Epithelial cell of proximal tubule (primary cell): ENCODE data around the gene LRRC61. TPM values are rescaled to one million over a fixed set of nuclear protein-coding genes. Genes with fewer than 3 reads are reported as not detected.
A peak's percentile ranks its signal among the peaks of the same experiment; 100 is the strongest.

ENCODE experiments used
- DNase-seq: peaks from one replicate; pipeline ENCODE4 v3.0.0-alpha.2; 2011; ENCODE audit warnings: low read depth
- H3K4me3 ChIP-seq: 2 replicates; pipeline ENCODE4 v1.5.1; 2011; ENCODE audit warnings: low read depth, mild to moderate bottlenecking, low read length
- CTCF ChIP-seq: conservative IDR thresholded peaks from 2 replicates; pipeline ENCODE4 v1.5.1; 2012; ENCODE audit warnings: low read depth, mild to moderate bottlenecking, low read length
- total RNA-seq: library from RNA; depleted of rRNA; stranded (reverse); fragments of >200 nt; gene quantifications from 2 replicates; pipeline ENCODE4 v1.2.3, GENCODE V29; 2015

Gene LRRC61
- total RNA-seq, 1 donor from 2014 or later = 60.3 TPM

- no peak for TF ChIP-seq CTCF
- DNase-seq = no peak
- peak overlapping the region; percentile 89 for H3K4me3 ChIP-seq
Measured at GRCh38 chr7:150322114-150322832, 882 bp upstream of the LRRC61 start.

GRCh38 chr7:150323682-150324372 is 672 bp downstream of the LRRC61 start:
- no peak for TF ChIP-seq CTCF
- no peak for DNase-seq
- peak overlapping the region; percentile 89 for H3K4me3 ChIP-seq

- DNase-seq = no peak
- TF ChIP-seq CTCF = no peak
- H3K4me3 ChIP-seq = peak overlapping the region; percentile 89
Measured at GRCh38 chr7:150324373-150324961, 1.3 kb downstream of the LRRC61 start.

GRCh38 chr7:150325110-150325611 is 2.0 kb downstream of the LRRC61 start:
- no peak for DNase-seq
- TF ChIP-seq CTCF = no peak
- no peak overlapping the region for H3K4me3 ChIP-seq

- H3K4me3 ChIP-seq = no peak overlapping the region
- TF ChIP-seq CTCF = no peak
- DNase-seq = no peak
Measured at GRCh38 chr7:150325901-150326300, 2.7 kb downstream of the LRRC61 start.

GRCh38 chr7:150326657-150327268 is 3.6 kb downstream of the LRRC61 start:
- no peak overlapping the region for H3K4me3 ChIP-seq
- no peak for TF ChIP-seq CTCF
- no peak for DNase-seq
